Stimulated activated naive CD8-positive, alpha-beta T cell treated with anti-CD3 and anti-CD28 coated beads, Interleukin-15, Interleukin-2, amounts not matched to agents 100 ng/mL and 50 ng/mL, for 24 hours (primary cell): ENCODE measurements around the gene SH3BP5.

Experiments used
- H3K27ac Mint-ChIP-seq: one replicate; pipeline ENCODE4 v1.8.0; 2021; ENCODE audit warnings: mild to moderate bottlenecking, mixed read lengths
- H3K27me3 Mint-ChIP-seq: one replicate; pipeline ENCODE4 v1.8.0; 2021; ENCODE audit warnings: mixed read lengths
- H3K36me3 Mint-ChIP-seq: one replicate; pipeline ENCODE4 v1.8.0; 2021; ENCODE audit warnings: low read depth, mixed read lengths
- H3K4me1 Mint-ChIP-seq: one replicate; pipeline ENCODE4 v1.8.0; 2021; ENCODE audit warnings: low read depth, mixed read lengths
- H3K4me3 Mint-ChIP-seq: one replicate; pipeline ENCODE4 v1.8.0; 2021; ENCODE audit warnings: mild to moderate bottlenecking, mixed read lengths
- H3K9me3 Mint-ChIP-seq: one replicate; pipeline ENCODE4 v1.8.0; 2021; ENCODE audit warnings: mixed read lengths

SH3BP5 gene

DNA sequence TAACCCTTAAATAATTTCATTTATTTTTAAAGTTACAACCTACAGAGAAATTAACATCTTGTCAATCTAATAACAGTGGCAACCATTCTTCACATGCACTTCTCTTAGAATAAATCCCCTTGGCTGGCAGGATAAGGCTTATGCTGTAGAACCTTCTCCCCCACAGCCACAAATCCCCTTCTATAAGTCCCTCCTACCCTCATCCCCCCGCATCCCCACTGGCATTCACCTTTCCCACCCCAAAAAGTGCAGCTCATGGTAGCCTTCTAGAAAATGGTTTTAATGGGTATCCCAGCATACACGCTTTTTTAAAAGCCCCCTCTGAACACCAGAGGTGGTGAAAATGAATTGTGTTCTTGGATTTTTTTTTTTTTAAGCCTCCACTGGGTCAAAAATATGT lies 77.2 kb downstream of the SH3BP5 start:
- peaks cover 57% of the 10 kb centered on the region for H3K36me3 Mint-ChIP-seq

DNA sequence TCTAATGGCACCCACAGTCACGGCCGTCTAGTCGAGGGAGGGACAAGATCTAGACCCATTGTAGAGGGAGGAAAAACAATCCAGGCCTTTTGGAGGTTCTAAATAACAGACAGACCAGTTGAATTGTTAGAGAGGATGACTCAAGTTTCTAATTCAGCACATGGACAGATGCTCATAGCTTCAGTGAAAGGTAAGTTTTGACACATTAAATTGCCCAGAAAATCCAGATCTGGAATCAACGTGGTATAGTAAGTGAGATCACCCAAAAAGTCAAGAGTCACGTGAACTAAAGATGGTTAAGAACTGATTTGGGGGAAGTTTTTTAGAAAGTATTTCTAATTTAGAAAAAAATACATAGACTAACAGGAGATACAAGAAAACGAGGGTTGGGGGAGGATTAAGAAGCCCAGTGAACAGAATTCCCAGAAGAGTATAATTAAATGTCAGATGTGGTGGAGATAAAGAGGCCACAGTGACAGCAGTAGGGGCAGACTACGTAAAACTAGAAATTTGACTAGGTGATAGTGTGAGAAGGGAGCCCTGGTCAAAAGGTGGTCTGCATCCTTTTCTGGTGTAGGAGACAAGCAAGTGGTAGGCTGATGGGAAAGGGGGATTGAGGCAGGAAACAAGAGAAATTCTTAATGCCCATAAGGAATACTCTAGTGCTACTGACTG lies 79.2 kb downstream of the SH3BP5 start:
- H3K36me3 Mint-ChIP-seq, result peaks cover 53% of the 10 kb centered on the region
- peaks cover 11% of the 10 kb centered on the region for H3K4me1 Mint-ChIP-seq
- H3K27ac Mint-ChIP-seq, result peak overlapping the region; percentile 60
- no peak overlapping the region for H3K4me3 Mint-ChIP-seq
- H3K9me3 Mint-ChIP-seq, result no peaks in the 10 kb centered on the region
- no peaks in the 10 kb centered on the region for H3K27me3 Mint-ChIP-seq

More for the DNA sequence above, 77.2 kb downstream of the SH3BP5 start:
- Mint-ChIP-seq H3K9me3 (no peaks in the 10 kb centered on the region), H3K27me3 (no peaks in the 10 kb centered on the region), H3K4me1 (peaks cover 11% of the 10 kb centered on the region), H3K4me3 (no peak overlapping the region), H3K27ac (peak overlapping the region; percentile 46)

DNA sequence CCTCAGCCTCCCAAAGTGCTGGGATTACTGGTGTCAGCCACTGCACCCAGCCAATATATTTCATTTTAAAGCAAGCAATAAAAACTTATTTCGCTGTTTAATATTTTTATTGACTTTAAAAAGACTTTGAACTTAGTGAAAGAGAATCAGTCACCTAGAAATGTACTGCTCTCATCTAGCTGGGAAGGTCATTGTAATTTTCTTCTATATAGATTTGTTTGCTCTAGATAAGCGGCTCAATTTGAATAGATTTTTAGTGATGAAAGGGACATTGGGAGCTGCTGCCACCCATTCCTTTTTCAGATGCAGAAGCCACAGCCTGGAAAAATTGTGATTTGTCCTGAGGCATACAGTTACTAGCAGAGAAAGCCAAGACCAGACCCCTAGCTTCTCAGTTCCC lies 86.2 kb downstream of the SH3BP5 start:
- Mint-ChIP-seq H3K27me3 (no peaks in the 10 kb centered on the region), H3K4me3 (no peak overlapping the region), H3K27ac (no peak overlapping the region), H3K9me3 (no peaks in the 10 kb centered on the region), H3K36me3 (peaks cover 63% of the 10 kb centered on the region), H3K4me1 (no peaks in the 10 kb centered on the region)

DNA sequence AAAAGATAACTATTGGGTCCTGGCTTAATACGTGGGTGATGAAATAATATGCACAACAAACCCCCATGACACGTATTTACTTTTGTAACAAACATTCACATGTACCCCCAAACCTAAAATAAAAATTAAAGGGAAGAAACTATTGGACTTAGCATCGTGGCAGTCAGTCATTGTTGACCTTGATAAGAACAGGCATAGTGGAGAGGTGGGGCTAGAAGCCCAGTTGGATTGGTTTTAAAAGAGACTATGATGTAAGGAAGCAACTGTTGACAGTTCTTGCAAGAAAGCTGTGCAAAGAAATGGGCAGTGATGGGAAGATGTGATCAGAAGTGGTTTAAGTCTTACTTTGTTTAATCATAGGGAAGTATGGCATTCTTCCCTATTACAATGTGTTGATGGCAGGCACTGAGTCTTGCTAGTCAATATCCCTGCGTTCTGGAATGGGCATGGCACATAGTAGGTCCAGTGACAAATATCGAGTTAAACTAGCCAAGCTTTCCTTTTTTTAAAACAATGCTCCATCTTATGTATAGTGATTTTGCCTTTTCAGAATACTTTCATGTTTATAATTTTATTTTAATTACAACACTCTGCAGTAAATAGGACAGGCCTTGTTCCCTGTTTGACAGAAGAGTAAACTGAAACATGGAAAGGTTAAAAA lies 88.4 kb downstream of the SH3BP5 start:
- H3K27ac Mint-ChIP-seq, result no peak overlapping the region
- H3K4me1 Mint-ChIP-seq, result no peaks in the 10 kb centered on the region
- no peaks in the 10 kb centered on the region for H3K9me3 Mint-ChIP-seq
- no peaks in the 10 kb centered on the region for H3K27me3 Mint-ChIP-seq
- H3K36me3 Mint-ChIP-seq, result peaks cover 68% of the 10 kb centered on the region
- no peak overlapping the region for H3K4me3 Mint-ChIP-seq

DNA sequence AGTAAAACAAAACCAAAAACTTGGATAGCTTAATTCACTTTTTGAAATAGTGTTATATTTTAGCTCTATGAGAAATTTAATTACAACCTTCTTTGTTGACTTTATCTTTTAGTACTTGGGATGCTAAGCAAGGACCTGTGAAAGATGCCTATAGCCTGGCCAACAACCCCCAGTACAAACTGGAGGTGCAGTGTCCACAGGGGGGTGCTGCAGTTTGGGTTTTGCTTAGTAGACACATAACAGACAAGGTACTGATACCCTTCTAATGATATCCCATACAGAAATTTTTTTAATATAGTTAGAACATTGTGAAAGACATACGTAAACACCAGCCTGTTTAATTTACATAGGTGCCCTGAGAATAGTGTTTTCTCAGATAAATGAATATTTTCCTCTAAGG lies 91.0 kb downstream of the SH3BP5 start:
- Mint-ChIP-seq H3K4me3 (no peak overlapping the region), H3K27me3 (no peaks in the 10 kb centered on the region), H3K36me3 (peaks cover 60% of the 10 kb centered on the region)

DNA sequence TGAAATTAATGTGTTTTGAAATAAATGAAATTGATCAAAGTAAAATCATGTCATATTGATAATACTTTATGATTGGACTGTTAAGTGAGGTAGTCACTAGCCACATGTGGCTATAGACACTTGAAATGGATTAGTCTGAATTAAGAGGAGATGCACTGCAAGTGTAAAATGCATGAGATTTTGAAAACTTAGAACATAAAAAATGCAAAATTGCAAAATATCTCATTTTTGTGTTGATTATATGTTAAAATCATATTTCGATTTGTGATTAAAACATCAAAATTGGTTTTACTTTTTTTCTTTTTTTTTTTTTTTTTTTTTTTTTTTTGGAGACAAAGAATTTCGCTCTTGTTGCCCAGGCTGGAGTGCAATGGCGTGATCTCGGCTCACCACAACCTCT lies 103.1 kb downstream of the SH3BP5 start:
- no peaks in the 10 kb centered on the region for H3K4me1 Mint-ChIP-seq
- H3K9me3 Mint-ChIP-seq, result no peaks in the 10 kb centered on the region
- no peak overlapping the region for H3K4me3 Mint-ChIP-seq
- H3K27me3 Mint-ChIP-seq, result no peaks in the 10 kb centered on the region
- H3K36me3 Mint-ChIP-seq, result peaks cover 30% of the 10 kb centered on the region
- no peak overlapping the region for H3K27ac Mint-ChIP-seq

More for the DNA sequence above, 91.0 kb downstream of the SH3BP5 start:
- H3K27ac Mint-ChIP-seq, result no peak overlapping the region
- no peaks in the 10 kb centered on the region for H3K9me3 Mint-ChIP-seq
- H3K4me1 Mint-ChIP-seq, result no peaks in the 10 kb centered on the region

DNA sequence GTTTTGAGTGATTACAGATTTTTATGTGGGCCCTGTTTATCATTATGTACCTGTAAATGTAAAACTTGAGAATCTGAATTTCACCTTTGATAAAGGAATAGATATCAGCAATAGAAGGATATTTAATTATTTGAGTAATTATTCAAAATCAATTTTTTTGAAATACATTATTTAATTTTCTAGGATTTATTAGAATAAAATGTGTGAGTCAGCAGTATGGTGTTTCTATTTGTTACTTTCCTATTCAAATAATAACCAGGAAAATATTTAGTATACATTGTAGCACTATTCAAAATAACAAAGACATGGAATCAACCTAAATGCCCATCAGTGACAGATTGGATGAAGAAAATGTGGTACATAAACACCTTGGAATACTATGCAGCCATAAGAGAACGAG lies 104.2 kb downstream of the SH3BP5 start:
- H3K9me3 Mint-ChIP-seq, result no peaks in the 10 kb centered on the region
- no peak overlapping the region for H3K27ac Mint-ChIP-seq
- H3K4me1 Mint-ChIP-seq, result no peaks in the 10 kb centered on the region
- H3K4me3 Mint-ChIP-seq, result no peak overlapping the region
- no peaks in the 10 kb centered on the region for H3K27me3 Mint-ChIP-seq
- peaks cover 30% of the 10 kb centered on the region for H3K36me3 Mint-ChIP-seq

DNA sequence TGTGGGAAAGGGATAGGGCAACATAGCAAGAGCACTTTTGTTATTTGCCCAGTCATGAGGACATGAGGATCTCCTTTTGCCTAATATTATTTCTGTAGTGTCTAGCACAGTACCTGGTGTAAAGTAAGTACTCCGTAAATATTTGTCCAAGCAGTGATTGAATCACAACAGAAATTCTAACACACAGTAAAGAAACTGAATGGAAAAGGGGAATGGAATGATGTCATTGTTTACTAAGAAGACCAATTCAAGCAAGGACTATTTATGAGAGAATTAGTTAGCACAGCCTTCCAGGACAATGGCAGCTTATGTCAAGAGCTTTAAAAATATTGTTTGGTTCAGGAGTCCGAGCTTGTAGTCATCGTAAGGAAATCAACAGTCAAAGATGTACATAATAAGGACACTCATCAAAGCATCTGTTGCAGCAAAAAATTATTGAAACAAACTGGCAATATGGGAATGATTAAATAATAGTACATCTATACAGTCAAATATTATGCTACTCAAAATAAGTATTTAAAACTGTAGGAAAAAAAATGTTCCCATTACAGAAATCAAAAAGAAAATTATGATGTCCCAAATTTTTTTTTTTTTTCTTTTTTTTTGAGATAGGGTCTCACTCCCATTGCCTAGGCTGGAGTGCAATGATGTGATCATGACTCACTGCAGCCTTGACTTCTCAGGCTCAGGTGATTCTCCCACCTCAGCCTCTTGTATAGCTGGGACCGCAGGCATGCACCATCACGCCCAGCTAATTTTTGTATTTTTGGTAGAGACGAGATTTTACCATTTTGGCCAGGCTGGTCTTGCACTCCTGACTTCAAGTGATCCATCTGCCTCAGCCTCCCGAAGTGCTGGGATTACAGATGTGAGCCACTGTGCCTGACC lies 108.5 kb downstream of the SH3BP5 start:
- Mint-ChIP-seq H3K4me3 (no peak overlapping the region), H3K9me3 (no peaks in the 10 kb centered on the region), H3K27me3 (no peaks in the 10 kb centered on the region), H3K36me3 (peaks cover 48% of the 10 kb centered on the region), H3K4me1 (no peaks in the 10 kb centered on the region), H3K27ac (no peak overlapping the region)

DNA sequence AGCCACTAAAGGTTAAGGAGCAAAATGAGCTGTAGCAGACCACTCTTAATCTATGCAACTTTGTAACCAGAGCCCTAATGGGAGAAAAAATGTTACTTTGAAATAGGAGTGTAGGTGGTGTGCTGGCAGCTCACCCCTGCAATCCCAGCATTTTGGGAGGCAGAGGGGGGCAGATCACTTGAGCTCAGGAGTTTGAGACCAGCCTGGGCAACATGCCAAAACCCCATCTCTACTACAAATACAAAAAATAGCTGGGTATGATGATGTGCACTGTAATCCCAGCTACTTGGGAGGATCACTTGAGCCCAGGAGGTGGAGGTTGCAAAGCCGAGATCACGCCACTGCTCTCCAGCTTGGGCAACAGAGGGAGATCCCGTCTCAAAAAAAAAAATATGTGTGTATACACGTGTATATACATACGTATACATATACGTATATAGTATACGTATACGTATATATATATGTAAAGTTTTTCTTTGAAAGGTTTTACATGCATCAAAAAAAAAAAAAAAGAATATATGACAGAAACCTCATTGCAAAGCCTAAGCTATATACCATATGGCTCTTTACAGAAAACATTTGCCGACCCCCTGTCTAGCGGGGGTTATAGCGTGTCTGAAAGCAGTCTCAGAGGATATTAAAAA lies 110.7 kb downstream of the SH3BP5 start:
- H3K4me1 Mint-ChIP-seq, result peaks cover 7% of the 10 kb centered on the region
- H3K36me3 Mint-ChIP-seq, result peaks cover 60% of the 10 kb centered on the region
- no peaks in the 10 kb centered on the region for H3K27me3 Mint-ChIP-seq
- H3K27ac Mint-ChIP-seq, result no peak overlapping the region
- no peak overlapping the region for H3K4me3 Mint-ChIP-seq
- H3K9me3 Mint-ChIP-seq, result no peaks in the 10 kb centered on the region

DNA sequence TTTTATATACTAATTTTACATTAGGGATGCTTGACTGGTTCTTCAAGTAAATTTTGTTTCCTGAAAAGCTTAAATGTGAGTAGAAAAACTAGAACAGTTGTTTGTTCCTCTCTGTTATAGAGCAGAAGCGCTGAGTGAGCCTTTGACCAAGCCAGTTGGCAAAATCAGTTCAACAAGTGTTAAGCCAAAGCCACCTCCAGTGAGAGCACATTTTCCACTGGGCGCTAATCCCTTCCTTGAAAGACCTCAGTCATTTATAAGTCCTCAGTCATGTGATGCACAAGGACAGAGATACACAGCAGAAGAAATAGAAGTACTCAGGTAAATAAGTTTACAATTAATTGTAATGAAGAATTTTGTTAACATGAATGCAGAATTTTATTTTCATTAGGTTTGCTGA lies 111.7 kb downstream of the SH3BP5 start:
- H3K36me3 Mint-ChIP-seq, result peaks cover 66% of the 10 kb centered on the region

DNA sequence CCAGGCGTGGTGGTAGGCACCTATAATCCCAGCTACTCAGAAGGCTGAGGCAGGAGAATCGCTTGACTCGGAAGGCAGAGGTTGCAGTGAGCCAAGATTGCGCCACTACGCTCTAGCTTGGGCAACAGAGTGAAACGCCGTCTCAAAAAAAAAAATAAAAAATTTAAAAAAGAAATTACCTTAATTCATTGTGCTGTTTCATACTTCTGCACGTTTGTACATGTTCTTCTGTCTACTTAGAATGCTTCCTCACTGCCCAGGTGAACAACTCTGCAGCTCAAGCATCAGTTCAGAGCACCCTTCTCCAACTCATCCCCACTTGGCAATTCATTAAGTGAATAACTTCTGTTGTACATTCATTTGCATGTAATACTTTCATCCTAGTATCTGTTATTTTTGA lies 112.3 kb downstream of the SH3BP5 start:
- no peak overlapping the region for H3K4me3 Mint-ChIP-seq
- H3K4me1 Mint-ChIP-seq, result peaks cover 14% of the 10 kb centered on the region
- H3K27me3 Mint-ChIP-seq, result no peaks in the 10 kb centered on the region
- H3K36me3 Mint-ChIP-seq, result peaks cover 72% of the 10 kb centered on the region
- no peak overlapping the region for H3K27ac Mint-ChIP-seq
- H3K9me3 Mint-ChIP-seq, result no peaks in the 10 kb centered on the region

More for the DNA sequence above, 111.7 kb downstream of the SH3BP5 start:
- no peak overlapping the region for H3K4me3 Mint-ChIP-seq
- no peaks in the 10 kb centered on the region for H3K9me3 Mint-ChIP-seq
- no peaks in the 10 kb centered on the region for H3K27me3 Mint-ChIP-seq
- no peak overlapping the region for H3K27ac Mint-ChIP-seq
- H3K4me1 Mint-ChIP-seq, result peaks cover 14% of the 10 kb centered on the region

DNA sequence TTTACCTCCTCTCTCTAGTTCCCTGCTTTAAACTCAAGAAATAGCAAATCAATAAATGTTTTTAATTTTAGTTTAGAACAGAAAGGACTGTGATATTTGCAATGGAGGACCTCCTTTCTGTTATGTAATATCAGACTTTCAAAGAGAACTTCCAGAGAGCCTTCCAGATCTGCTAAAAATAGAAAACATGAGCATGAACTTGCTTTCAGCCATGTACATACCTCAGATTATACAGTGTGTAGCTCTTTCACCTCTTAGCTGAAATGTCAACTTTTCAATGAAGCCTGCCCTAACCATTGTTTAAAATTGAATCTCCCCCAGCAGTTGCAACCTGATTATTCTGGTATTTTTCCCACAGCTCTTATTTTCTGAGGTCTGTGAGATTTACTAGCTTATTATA lies 113.7 kb downstream of the SH3BP5 start:
- H3K27ac Mint-ChIP-seq, result no peak overlapping the region
- H3K4me3 Mint-ChIP-seq, result no peak overlapping the region
- H3K27me3 Mint-ChIP-seq, result no peaks in the 10 kb centered on the region
- no peaks in the 10 kb centered on the region for H3K9me3 Mint-ChIP-seq
- peaks cover 72% of the 10 kb centered on the region for H3K36me3 Mint-ChIP-seq
- H3K4me1 Mint-ChIP-seq, result peaks cover 14% of the 10 kb centered on the region

DNA sequence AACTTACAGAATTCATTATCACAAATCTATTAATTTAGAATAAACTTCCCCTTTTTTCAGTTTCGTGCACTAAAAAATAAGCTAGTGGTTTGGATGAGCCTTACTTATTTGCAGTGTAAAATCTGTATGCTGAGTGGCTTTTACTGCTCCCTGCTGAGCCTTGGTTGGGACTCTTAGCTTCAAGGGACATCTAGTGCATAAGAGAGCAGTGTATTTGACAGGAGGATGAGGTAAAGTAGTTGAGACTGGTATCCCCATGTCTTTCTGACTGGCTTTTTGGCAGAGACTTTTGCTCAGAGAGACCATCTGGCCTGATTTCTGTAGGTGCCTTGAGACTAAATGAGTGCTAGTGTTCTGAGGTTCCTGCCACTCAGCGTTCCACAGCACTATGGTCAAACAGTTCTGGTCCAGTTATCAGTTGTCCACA lies 114.5 kb downstream of the SH3BP5 start:
- no peaks in the 10 kb centered on the region for H3K9me3 Mint-ChIP-seq

DNA sequence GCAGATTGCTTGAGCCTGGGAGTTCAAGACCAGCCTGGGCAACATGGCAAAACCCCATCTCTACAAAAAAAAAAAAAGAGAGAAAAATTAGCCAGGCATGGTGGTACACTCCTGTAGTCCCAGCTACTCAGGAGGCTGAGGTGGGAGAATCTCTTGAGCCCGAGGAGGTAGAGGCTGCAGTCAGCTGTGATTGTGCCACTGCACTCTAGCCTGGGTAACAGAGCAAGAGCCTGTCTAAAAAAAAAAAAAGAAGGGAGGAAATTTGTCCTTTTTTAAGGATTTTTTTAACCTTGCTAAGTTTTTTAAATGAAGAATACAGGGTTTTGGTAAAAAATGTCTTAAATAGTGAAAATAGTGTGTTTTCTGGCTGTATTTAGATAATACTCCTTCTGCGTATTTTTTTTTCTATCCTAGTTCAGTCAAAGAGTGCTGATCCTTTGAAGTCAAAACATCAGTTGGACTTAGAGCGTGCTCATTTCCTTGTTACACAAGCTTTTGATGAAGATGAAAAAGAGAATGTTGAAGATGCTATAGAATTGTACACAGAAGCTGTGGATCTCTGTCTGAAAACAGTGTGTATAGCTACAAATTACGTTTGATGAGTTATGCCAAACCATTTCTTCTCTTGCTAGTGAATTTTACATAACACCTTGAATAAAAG lies 115.2 kb downstream of the SH3BP5 start:
- H3K4me1 Mint-ChIP-seq, result peaks cover 14% of the 10 kb centered on the region
- H3K9me3 Mint-ChIP-seq, result no peaks in the 10 kb centered on the region
- no peak overlapping the region for H3K4me3 Mint-ChIP-seq
- no peaks in the 10 kb centered on the region for H3K27me3 Mint-ChIP-seq
- peaks cover 72% of the 10 kb centered on the region for H3K36me3 Mint-ChIP-seq
- H3K27ac Mint-ChIP-seq, result no peak overlapping the region

More for the DNA sequence above, 114.5 kb downstream of the SH3BP5 start:
- Mint-ChIP-seq H3K36me3 (peaks cover 72% of the 10 kb centered on the region), H3K27ac (no peak overlapping the region), H3K4me1 (peaks cover 14% of the 10 kb centered on the region), H3K27me3 (no peaks in the 10 kb centered on the region), H3K4me3 (no peak overlapping the region)
